ENCODE results near the gene LGALS7. TPM values are rescaled to one million over a fixed set of nuclear protein-coding genes. Genes with fewer than 3 reads are reported as not detected.

The LGALS7 gene
- total and polyA plus RNA-seq, 2 of the 13 experiments (the other 11 are each of a cell fraction or from before 2014, with no cell fraction given): 0.73 TPM; not detected in 1

DNA sequence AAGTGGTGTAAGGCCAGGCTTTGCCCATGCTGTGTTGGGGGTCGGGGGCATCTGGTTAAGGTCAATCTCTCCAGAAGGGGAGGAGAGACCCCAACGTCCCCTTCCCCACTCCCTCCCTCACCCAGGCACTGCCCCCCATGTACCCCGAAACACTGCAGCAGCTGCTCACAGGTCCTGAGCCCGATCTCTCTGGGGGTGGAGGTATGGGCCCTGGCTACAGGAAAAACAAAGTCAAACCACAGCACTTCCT, 39.2 kb downstream of the LGALS7 start (continued):
- TF ChIP-seq ZKSCAN8 (CRISPR knock-in tag; IDR thresholded peaks at IDR 0.05; ENCODE audit: borderline replicate concordance) (no peak), ZNF558 (CRISPR knock-in tag; IDR thresholded peaks at IDR 0.05; ENCODE audit: borderline replicate concordance) (no peak), MAF1 (CRISPR knock-in tag; IDR thresholded peaks at IDR 0.05; ENCODE audit: borderline replicate concordance) (no peak), NFIC (IDR thresholded peaks at IDR 0.05; ENCODE audit: low read length) (no peak), NCOR1 (IDR thresholded peaks at IDR 0.05; ENCODE audit: borderline replicate concordance, low read length) (no peak), ZNF672 (CRISPR knock-in tag; IDR thresholded peaks at IDR 0.05) (no peak), SIN3A (IDR thresholded peaks at IDR 0.05; ENCODE audit: borderline replicate concordance, low read depth, low read length) (no peak), HNRNPLL (IDR thresholded peaks at IDR 0.05; ENCODE audit: low read depth, low read length, poor library complexity, severe bottlenecking) (no peak), ARHGAP35 (CRISPR knock-in tag; IDR thresholded peaks at IDR 0.05; ENCODE audit: borderline replicate concordance) (no peak)

DNA sequence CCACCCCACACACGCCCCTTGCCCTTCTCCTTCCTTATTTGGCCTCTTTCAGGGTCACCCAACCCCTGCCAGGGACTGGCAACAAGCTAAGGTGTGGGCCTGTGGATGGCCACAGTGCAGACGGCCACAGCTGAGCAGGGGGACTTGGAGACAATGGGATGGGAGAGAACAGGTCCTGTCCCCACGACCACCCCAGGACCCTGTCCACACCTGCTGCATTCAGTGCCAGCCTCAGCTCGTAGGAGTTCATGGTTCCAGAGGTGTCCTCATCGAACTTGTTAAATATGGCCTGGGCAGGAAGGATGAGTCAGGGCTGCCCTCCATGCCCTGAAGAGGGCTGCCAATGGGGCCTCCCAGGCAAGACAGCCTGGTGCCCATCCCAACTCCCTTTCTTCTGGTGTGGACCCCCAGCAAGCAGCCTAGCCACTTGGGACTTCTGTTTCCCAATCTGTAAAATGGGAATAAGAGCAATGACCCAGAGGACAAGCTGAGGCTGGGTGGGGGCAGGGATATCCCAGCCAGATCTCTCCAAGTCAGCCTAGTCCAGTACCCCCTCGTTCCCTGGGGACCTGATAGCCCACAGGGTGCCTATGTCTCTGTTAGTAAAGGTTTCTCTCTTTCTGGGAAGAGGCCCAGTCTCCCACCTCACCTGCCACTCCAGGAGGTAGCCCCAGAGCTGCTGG, 39.7 kb downstream of the LGALS7 start:
- Histone ChIP-seq H4K20me1 (ENCODE audit: insufficient read depth, low read length) (no peaks in the 10 kb centered on the region), H3K4me1 (ENCODE audit: insufficient read depth, low read length) (peaks cover 42% of the 10 kb centered on the region), H3K4me3 (replicated peaks in 1 of 3; ENCODE audit: insufficient read depth in 1 of 3, low read depth in 2 of 3, low read length in 3 of 3) (no peak overlapping the region), H3K36me3 (replicated peaks in 1 of 2; ENCODE audit: control insufficient read depth in 1 of 2, insufficient read depth in 2 of 2, low read length in 2 of 2) (peaks cover 6 to 12% of the 10 kb centered on the region in 2 experiments; a peak in 3 of 5 replicates), H2AFZ (ENCODE audit: low read length) (no peak overlapping the region), H3K9ac (ENCODE audit: insufficient read depth, low read depth, low read length) (no peak overlapping the region), H3K27ac (ENCODE audit: extremely low read length, insufficient read depth, low read length) (no peak overlapping the region), H3K27me3 (ENCODE audit: control insufficient read depth in 1 of 2, insufficient read depth in 2 of 2, low read length in 2 of 2) (no peaks in the 10 kb centered on the region), H3K4me2 (ENCODE audit: low read depth, low read length) (no peak overlapping the region), H3K9me3 (ENCODE audit: low read length) (no peaks in the 10 kb centered on the region), H3K79me2 (ENCODE audit: insufficient read depth, low read length) (no peaks in the 10 kb centered on the region)
- in situ Hi-C loops (cut with HindIII; ENCODE audit: extremely low pct_ligation_motif_present, low pct_unique_long_range_greater_than_20kb): loop anchor here (25.0 kb wide), 1 partner anchor 179 kb away; the partner anchor contains the start of gene CCER2
- FAIRE-seq: no peak
- POLR2A ChIA-PET: interaction anchor here (0.5 to 2.0 kb wide), 7 partner anchors 32 to 144 kb away, joined by 3 to 10 read pairs (median 3); partner anchors contain the start of genes ECH1, HNRNPL and RINL
- ATAC-seq: peak; percentile 1; the same call in 1 of the 3 replicates
- CTCF ChIA-PET (ENCODE audit: low intra/inter-chr PET ratio, low total read pairs): no interaction called here
- no TSS peak for BruUV-seq (replicated peaks)
- no peak for DNase-seq (ENCODE audit: low spot score)
- intact Hi-C loops (cut with micrococcal nuclease; ENCODE audit: unreplicated experiment): loop anchor here (5.0 kb wide), 2 partner anchors 99 to 199 kb away; partner anchors contain the start of genes ECH1, MRPS12 and SARS2
- 83% methylated on average over 4 of the region's 6 CpGs for WGBS (ENCODE audit: low lambda C conversion rate)
- TF ChIP-seq KDM1A (CRISPR knock-in tag; IDR thresholded peaks at IDR 0.05) (peak; percentile 65; the same call in 1 of the 2 replicates), HNF4G (IDR thresholded peaks at IDR 0.05; ENCODE audit: borderline replicate concordance, low read depth, low read length) (no peak), HNF4G (CRISPR knock-in tag; IDR thresholded peaks at IDR 0.05; ENCODE audit: borderline replicate concordance, low read depth) (no peak), ASH2L (IDR thresholded peaks at IDR 0.05; ENCODE audit: insufficient read length, low read depth, low read length) (no peak), ZNF496 (CRISPR knock-in tag; IDR thresholded peaks at IDR 0.05; ENCODE audit: insufficient replicate concordance) (no peak), ZNF501 (CRISPR knock-in tag; IDR thresholded peaks at IDR 0.05) (no peak), GABPA (IDR thresholded peaks at IDR 0.05; ENCODE audit: low read depth, low read length) (no peak), GABPA (CRISPR knock-in tag; IDR thresholded peaks at IDR 0.05; ENCODE audit: low read depth) (no peak), POLR2A (IDR thresholded peaks at IDR 0.05; ENCODE audit: insufficient read depth in 1 of 2, low read depth in 2 of 2, low read length in 2 of 2) (peak in 1 of 2 experiments; percentile 48; a peak in 2 of 4 replicates), NCOA2 (CRISPR knock-in tag; IDR thresholded peaks at IDR 0.05) (no peak), SMAD9 (CRISPR knock-in tag; IDR thresholded peaks at IDR 0.05) (no peak), BORCS8-MEF2B (CRISPR knock-in tag; IDR thresholded peaks at IDR 0.05) (0 out of 2 replicates have a peak, but pooled peaks have one; percentile 20)

Data from HepG2 (cell line).